GM12891 (cell line): ENCODE measurements around the gene RAB6B.

ENCODE experiments used
- POLR2A ChIP-seq: IDR thresholded peaks from 2 replicates; pipeline ENCODE4 v1.6.1; 2011; ENCODE audit warnings: low read depth, low read length, control low read depth
- POLR2AphosphoS5 ChIP-seq: IDR thresholded peaks from 2 replicates; pipeline ENCODE4 v1.6.1; 2011; ENCODE audit warnings: low read depth, low read length, control low read depth
- SPI1 ChIP-seq: IDR thresholded peaks from 2 replicates; pipeline ENCODE4 v1.6.1; 2011; ENCODE audit warnings: low read depth, low read length, control low read depth
- TAF1 ChIP-seq: IDR thresholded peaks from 2 replicates; pipeline ENCODE4 v1.6.1; 2011; ENCODE audit warnings: low read depth, low read length, control low read depth

DNA sequence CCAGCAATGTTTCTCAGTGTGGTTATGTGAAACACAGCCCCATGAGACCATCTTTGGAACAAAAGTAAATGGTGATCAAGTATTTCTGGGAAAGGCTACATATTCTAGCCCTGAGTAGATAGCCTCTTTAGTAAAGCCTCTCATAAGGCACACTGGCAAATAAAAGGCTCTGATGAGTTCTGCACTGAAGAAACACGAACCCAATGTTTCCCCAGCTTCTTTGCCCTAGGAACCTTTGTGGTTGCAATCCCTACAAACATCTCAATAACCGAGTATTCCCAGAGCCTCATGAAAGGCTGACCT, 41.8 kb downstream of the RAB6B start:
- TF ChIP-seq POLR2A (no peak), POLR2AphosphoS5 (no peak), SPI1 (no peak), TAF1 (no peak)
